Karpas-422 (cell line): ENCODE results near the gene PDGFD. TPM values are rescaled to one million over a fixed set of nuclear protein-coding genes. Genes with fewer than 3 reads are reported as not detected.

ENCODE experiments used
- DNase-seq: peaks from one replicate; pipeline ENCODE4 v3.0.0-alpha.2; 2015
- H2AFZ ChIP-seq: fragments of 200-600 bp; sonication (generic); 2 replicates; pipeline ENCODE4 v1.6.1; 2014; ENCODE audit warnings: antibody characterized with exemption, low read length, mixed read lengths
- H3K27ac ChIP-seq: fragments of 200-600 bp; sonication (generic); 2 replicates; pipeline ENCODE4 v1.5.1; 2014; ENCODE audit warnings: mild to moderate bottlenecking, low read length, moderate library complexity
- H3K27me3 ChIP-seq: fragments of 200-600 bp; sonication (generic); 2 replicates; pipeline ENCODE4 v1.6.1; 2014; ENCODE audit warnings: low read length, mixed read lengths
- H3K36me3 ChIP-seq: fragments of 200-600 bp; sonication (generic); 2 replicates; pipeline ENCODE4 v1.6.1; 2014; ENCODE audit warnings: low read length, mixed read lengths; ENCODE audit not compliant: insufficient read depth
- H3K4me1 ChIP-seq: fragments of 200-600 bp; sonication (generic); 2 replicates; pipeline ENCODE4 v1.6.1; 2014; ENCODE audit warnings: mild to moderate bottlenecking, low read length, mixed read lengths
- H3K4me2 ChIP-seq: fragments of 200-600 bp; sonication (generic); 2 replicates; pipeline ENCODE4 v1.6.1; 2014; ENCODE audit warnings: low read length, low read depth, mild to moderate bottlenecking; ENCODE audit not compliant: poor library complexity, severe bottlenecking
- H3K4me3 ChIP-seq: fragments of 200-600 bp; sonication (generic); 2 replicates; pipeline ENCODE4 v1.5.1; 2014; ENCODE audit warnings: mild to moderate bottlenecking, antibody characterized with exemption, low read length, mixed read lengths
- H3K79me2 ChIP-seq: fragments of 200-600 bp; sonication (generic); 2 replicates; pipeline ENCODE4 v1.6.1; 2014; ENCODE audit warnings: mild to moderate bottlenecking, low read length, mixed read lengths
- H3K9ac ChIP-seq: fragments of 200-600 bp; sonication (generic); 2 replicates; pipeline ENCODE4 v1.6.0; 2014; ENCODE audit warnings: low read length
- H3K9me2 ChIP-seq: fragments of 200-600 bp; sonication (generic), shearing (Covaris generic); replicated peaks from 2 replicates; pipeline ENCODE4 v1.6.0; 2014; ENCODE audit warnings: mild to moderate bottlenecking, low read length, moderate library complexity; ENCODE audit not compliant: insufficient read depth
- H3K9me3 ChIP-seq: fragments of 300-700, 200-600 bp; sonication (generic); 2 replicates; pipeline ENCODE4 v1.6.1; 2014; ENCODE audit warnings: low read length, mixed read lengths
- H4K20me1 ChIP-seq: fragments of 200-600 bp; sonication (generic); 2 replicates; pipeline ENCODE4 v1.6.1; 2014; ENCODE audit warnings: mild to moderate bottlenecking, antibody characterized with exemption, low read length, low read depth; ENCODE audit not compliant: insufficient read depth
- total RNA-seq: library from RNA; depleted of rRNA; stranded (reverse); fragments of >200 nt; shearing (Covaris generic); gene quantifications from 2 replicates; pipeline ENCODE4 v1.2.3, GENCODE V29; 2014; ENCODE audit warnings: low replicate concordance

PDGFD gene
- total RNA-seq, 1 experiment from 2014 or later, result 360 TPM

DNA sequence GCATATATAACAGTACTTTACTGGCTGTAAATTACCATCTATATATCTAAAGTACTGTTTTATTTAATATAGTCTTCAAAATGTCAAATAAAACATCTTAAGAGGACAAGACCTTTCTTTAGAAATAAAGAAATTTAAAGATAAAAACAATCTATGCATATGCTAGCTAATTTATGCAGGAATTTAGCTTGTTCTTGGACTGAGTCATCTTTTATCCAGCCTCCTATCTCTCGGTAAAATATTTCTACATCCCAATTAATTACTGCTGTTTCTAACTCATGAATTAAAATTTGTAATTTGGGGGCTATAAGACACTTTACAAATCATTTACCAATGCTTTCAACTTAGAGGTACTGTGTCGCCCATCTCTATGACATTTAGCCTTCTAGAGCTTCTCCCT lies 200.3 kb downstream of the PDGFD start:
- Histone ChIP-seq H2AFZ (no peak overlapping the region), H3K4me3 (no peak overlapping the region), H3K4me2 (no peak overlapping the region), H4K20me1 (no peaks in the 10 kb centered on the region), H3K27ac (peak overlapping the region; percentile 77; the same call in 1 of the 2 replicates), H3K9me2 (no peaks in the 10 kb centered on the region), H3K36me3 (peaks cover 72% of the 10 kb centered on the region), H3K9me3 (no peaks in the 10 kb centered on the region; the same call in 1 of the 2 replicates), H3K27me3 (no peaks in the 10 kb centered on the region), H3K9ac (no peak overlapping the region), H3K4me1 (peaks cover 88% of the 10 kb centered on the region), H3K79me2 (peaks cover 99% of the 10 kb centered on the region)
- DNase-seq, result no peak

DNA sequence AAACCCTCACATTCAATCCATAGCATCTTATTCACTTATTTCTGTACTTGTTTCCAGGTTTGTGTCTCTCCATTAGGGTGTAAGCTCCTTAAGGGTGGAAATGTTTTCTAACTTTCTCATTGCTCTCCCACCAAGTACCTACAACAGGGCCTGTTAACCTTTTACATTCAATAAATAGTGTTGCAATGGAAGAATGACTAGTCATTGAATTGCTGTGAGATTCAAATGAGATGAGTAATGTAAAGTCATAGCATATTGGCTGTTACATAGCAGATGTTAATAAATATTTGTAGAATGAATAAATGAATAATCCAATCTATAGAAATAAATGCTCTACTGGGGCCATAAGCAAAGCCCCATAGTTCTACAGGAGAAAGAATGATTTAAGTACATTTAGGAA lies 202.9 kb downstream of the PDGFD start:
- peaks cover 79% of the 10 kb centered on the region for H3K4me1 ChIP-seq
- H2AFZ ChIP-seq, result no peak overlapping the region
- peaks cover 73% of the 10 kb centered on the region for H3K36me3 ChIP-seq
- no peaks in the 10 kb centered on the region for H3K9me2 ChIP-seq
- no peak for DNase-seq
- H3K27me3 ChIP-seq, result no peaks in the 10 kb centered on the region
- peaks cover 85% of the 10 kb centered on the region for H3K79me2 ChIP-seq
- no peaks in the 10 kb centered on the region for H4K20me1 ChIP-seq
- H3K9me3 ChIP-seq, result no peaks in the 10 kb centered on the region; the same call in 1 of the 2 replicates
- H3K4me2 ChIP-seq, result no peak overlapping the region
- H3K4me3 ChIP-seq, result no peak overlapping the region
- H3K27ac ChIP-seq, result peak overlapping the region; percentile 77
- no peak overlapping the region for H3K9ac ChIP-seq

DNA sequence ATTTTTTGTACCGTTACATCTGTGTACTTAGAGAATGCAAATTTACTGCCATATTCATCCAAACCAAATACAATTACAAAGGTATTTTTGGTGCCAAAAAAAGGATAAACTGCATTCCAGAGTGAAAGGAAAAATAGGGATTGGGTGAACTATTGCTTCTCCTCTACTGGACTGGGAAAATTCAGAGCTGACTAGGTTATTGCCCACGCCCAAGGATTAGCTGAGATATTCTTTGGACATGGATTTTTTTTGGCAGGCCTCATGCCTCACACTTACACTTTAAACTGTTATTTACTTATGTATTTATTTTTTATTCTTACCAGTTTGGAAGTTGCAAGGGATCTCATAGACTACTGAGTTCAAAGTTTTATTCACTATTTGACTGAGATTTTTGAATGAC lies 203.8 kb downstream of the PDGFD start:
- no peak overlapping the region for H2AFZ ChIP-seq
- no peaks in the 10 kb centered on the region for H3K27me3 ChIP-seq
- H3K9me3 ChIP-seq, result no peaks in the 10 kb centered on the region; the same call in 1 of the 2 replicates
- no peak overlapping the region; the same call in 1 of the 2 replicates for H3K9ac ChIP-seq
- no peak overlapping the region for H3K4me3 ChIP-seq
- H3K79me2 ChIP-seq, result peaks cover 79% of the 10 kb centered on the region
- no peaks in the 10 kb centered on the region for H4K20me1 ChIP-seq
- H3K36me3 ChIP-seq, result peaks cover 64% of the 10 kb centered on the region
- DNase-seq, result no peak
- H3K4me2 ChIP-seq, result peak overlapping the region; percentile 24
- peak overlapping the region; percentile 77 for H3K27ac ChIP-seq
- no peaks in the 10 kb centered on the region for H3K9me2 ChIP-seq
- peaks cover 70% of the 10 kb centered on the region for H3K4me1 ChIP-seq

DNA sequence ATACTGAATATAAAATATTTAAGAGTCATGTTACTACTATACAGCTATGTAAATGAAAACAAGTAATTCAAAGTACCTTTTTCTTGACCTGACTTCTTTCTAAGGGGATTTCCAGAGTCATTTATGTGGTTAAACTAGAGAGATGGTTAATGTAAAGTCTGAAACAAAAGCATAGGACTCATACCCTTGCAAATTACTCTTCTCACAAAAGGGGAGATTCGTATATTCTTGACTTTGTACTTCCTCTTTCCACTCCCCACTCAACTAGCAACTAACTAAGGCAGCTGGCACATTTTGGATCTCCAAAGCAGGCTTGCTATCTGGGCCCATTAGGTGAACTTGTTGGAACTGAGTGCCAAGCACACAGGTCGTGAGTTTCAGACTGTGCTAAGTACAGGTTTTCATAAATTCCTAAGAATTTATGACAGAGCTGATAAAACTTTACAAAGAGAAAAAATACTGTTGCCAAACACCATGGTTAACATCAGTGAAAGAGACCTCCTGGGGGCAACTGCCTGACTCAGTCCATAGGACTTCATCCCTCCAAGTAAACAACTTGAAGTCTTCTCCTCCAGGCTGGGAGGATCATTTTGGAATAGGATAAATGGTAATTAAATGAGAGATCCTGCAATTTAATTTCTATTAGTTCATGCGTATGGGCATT lies 204.5 kb downstream of the PDGFD start:
- H3K79me2 ChIP-seq, result peaks cover 76% of the 10 kb centered on the region
- H3K9ac ChIP-seq, result peak overlapping the region; percentile 2
- peak overlapping the region; percentile 24 for H3K4me2 ChIP-seq
- 0 out of 2 replicates have a peak overlapping the region, but pooled peaks have one; percentile 1 for H3K4me3 ChIP-seq
- no peak overlapping the region for H2AFZ ChIP-seq
- H3K9me2 ChIP-seq, result no peaks in the 10 kb centered on the region
- H3K27me3 ChIP-seq, result no peaks in the 10 kb centered on the region
- H3K36me3 ChIP-seq, result peaks cover 57% of the 10 kb centered on the region
- H3K4me1 ChIP-seq, result peaks cover 64% of the 10 kb centered on the region
- H3K9me3 ChIP-seq, result no peaks in the 10 kb centered on the region; the same call in 1 of the 2 replicates
- peak; percentile 90 for DNase-seq
- H4K20me1 ChIP-seq, result no peaks in the 10 kb centered on the region
- H3K27ac ChIP-seq, result peak overlapping the region; percentile 77

DNA sequence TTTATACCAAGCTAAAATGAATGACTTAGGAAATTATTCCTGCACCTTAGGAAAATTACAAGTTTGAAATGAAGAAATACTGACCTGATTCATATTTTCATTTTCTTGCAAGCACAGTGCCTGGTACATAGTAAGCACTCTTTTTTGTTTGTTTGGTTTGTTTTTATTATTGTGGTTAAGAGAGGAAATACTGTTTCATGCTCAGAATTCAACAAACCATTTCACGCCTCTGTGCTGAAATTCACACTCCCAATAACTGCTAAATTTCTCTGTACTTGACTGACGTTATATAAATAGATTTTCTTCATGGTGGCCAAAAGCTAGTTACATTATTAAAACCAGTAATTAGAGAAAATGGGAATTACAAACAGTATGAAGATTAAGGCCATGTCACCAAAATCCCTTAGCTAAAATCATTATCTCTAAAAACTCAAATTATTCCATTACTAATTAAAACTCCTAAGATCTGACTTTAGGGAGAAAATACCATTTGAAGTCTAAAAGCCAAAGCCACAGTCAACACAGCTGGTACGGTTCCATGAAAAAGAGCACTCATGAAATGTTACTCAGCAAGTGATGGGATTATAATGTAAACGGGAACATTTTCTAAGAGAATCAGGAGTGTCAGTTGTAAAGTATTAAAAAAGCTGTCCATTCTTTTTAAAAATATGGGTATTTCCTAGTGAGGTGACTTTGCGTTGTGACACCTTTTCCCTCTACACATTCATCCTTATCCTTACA lies 205.3 kb downstream of the PDGFD start:
- H3K9me2 ChIP-seq, result no peaks in the 10 kb centered on the region
- peaks cover 60% of the 10 kb centered on the region for H3K4me1 ChIP-seq
- H3K9ac ChIP-seq, result no peak overlapping the region
- peaks cover 50% of the 10 kb centered on the region for H3K36me3 ChIP-seq
- H3K4me3 ChIP-seq, result 0 out of 2 replicates have a peak overlapping the region, but pooled peaks have one; percentile 1
- H3K27me3 ChIP-seq, result no peaks in the 10 kb centered on the region
- no peak for DNase-seq
- peak overlapping the region; percentile 24 for H3K4me2 ChIP-seq
- no peaks in the 10 kb centered on the region; the same call in 1 of the 2 replicates for H3K9me3 ChIP-seq
- H3K79me2 ChIP-seq, result peaks cover 76% of the 10 kb centered on the region
- H4K20me1 ChIP-seq, result no peaks in the 10 kb centered on the region
- H2AFZ ChIP-seq, result no peak overlapping the region
- peak overlapping the region; percentile 77 for H3K27ac ChIP-seq

DNA sequence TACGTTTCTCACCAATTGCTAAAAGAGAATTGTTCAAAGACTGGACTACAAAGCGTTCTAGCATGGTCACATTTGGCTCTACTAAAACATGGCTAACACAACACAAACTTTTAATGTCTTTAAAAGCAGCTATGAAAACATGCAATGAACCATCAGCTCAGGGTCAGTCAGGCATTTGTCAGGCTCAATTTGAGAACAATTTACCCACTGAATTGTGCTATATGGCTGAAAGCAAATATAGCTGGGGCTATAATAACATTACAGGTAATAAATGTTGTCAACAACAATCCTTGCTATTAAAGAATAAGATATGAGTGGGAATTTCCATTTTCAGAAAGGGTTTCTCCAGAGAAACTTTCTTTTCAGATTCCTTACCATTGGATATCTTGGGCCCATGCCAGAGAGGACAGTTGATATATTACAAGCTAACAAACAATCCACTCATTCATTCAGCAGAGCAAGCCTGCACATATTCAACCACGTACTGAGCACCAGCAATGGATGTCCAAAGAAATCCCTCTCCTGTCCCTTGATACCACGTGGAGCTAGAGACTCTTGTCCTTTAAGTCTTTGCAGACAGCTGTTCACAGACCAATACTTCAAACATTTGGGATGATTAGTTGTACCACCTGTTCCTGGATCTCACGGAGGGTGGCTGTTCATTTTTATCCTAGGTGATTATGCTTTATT lies 210.0 kb downstream of the PDGFD start:
- DNase-seq, result no peak
- H4K20me1 ChIP-seq, result no peaks in the 10 kb centered on the region
- H3K9ac ChIP-seq, result no peak overlapping the region

DNA sequence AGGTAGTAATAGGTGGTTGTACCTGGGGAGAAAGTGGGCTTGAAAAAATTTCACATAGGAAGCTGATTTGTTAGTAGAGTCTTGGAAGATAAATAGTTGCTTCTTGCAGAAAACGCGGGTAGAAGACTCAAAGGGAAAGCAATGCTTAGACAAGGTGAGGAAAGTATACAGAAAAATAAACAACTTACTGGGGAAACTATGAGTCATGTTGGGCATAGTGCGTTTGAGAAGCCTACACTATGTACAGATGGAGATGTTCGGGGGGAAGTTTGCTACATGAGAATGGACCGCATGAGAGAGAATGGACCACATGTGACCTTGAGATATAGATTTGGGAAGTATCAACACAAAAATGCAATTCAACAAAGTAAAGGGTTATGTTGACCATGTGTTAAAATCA lies 214.2 kb downstream of the PDGFD start:
- H3K79me2 ChIP-seq, result peaks cover 59% of the 10 kb centered on the region
- H3K36me3 ChIP-seq, result peaks cover 49% of the 10 kb centered on the region
- no peak for DNase-seq
- H3K9ac ChIP-seq, result no peak overlapping the region
- H3K27me3 ChIP-seq, result no peaks in the 10 kb centered on the region
- H3K4me2 ChIP-seq, result no peak overlapping the region
- H3K9me2 ChIP-seq, result no peaks in the 10 kb centered on the region
- H2AFZ ChIP-seq, result no peak overlapping the region
- H3K4me1 ChIP-seq, result peaks cover 17% of the 10 kb centered on the region
- H3K4me3 ChIP-seq, result no peak overlapping the region
- no peak overlapping the region for H3K27ac ChIP-seq
- no peaks in the 10 kb centered on the region for H4K20me1 ChIP-seq
- H3K9me3 ChIP-seq, result no peaks in the 10 kb centered on the region

More for the DNA sequence above, 210.0 kb downstream of the PDGFD start:
- H3K9me2 ChIP-seq, result no peaks in the 10 kb centered on the region
- H3K36me3 ChIP-seq, result peaks cover 26% of the 10 kb centered on the region
- no peaks in the 10 kb centered on the region for H3K9me3 ChIP-seq
- H3K27me3 ChIP-seq, result no peaks in the 10 kb centered on the region
- H2AFZ ChIP-seq, result no peak overlapping the region
- peaks cover 69% of the 10 kb centered on the region for H3K79me2 ChIP-seq
- H3K4me1 ChIP-seq, result peaks cover 25% of the 10 kb centered on the region
- no peak overlapping the region for H3K4me3 ChIP-seq
- no peak overlapping the region for H3K4me2 ChIP-seq
- peak overlapping the region; percentile 7 for H3K27ac ChIP-seq
